Esophagus muscularis mucosa (tissue), 3 donors: ENCODE data around the gene BCL7C.

Experiments used
- CTCF ChIP-seq, 3 experiments: fragments of 200-600 bp in 2 of 3; fragments of 450-650 bp in 1 of 3; sonication (generic) in 2 of 3; IDR thresholded peaks; one replicate each; pipeline ENCODE4 v1.5.1; 2017 to 2019; ENCODE audit warnings: antibody characterized with exemption in 3 of 3, mild to moderate bottlenecking in 2 of 3, moderate library complexity in 1 of 3
- POLR2A ChIP-seq: fragments of 450-650 bp; IDR thresholded peaks from one replicate; pipeline ENCODE4 v1.6.1; 2017; ENCODE audit warnings: antibody characterized with exemption, moderate library complexity, mild to moderate bottlenecking, low read depth

- TF ChIP-seq CTCF (IDR thresholded peaks at IDR 0.05) (peak in 2 of 3 experiments; percentile 47 to 61), POLR2A (no peak)
These were observed 8.4 kb upstream of the BCL7C start for GRCh38 chr16:30902029-30902972.
